T-helper 2 cell treated with Interferon-gamma antibody and Interleukin-4, amounts not matched to agents 5 μg/mL and 100 μg/mL, for 36 hours (primary cell): ENCODE measurements around the gene FHIT.
A peak's percentile ranks its signal among the peaks of the same experiment; 100 is the strongest.

Experiments
- DNase-seq: peaks from one replicate; pipeline ENCODE4 v3.0.0; 2021; ENCODE audit warnings: low spot score
- H3K27ac Mint-ChIP-seq: one replicate; pipeline ENCODE4 v1.8.0; 2021; ENCODE audit warnings: mild to moderate bottlenecking, mixed read lengths
- H3K27me3 Mint-ChIP-seq: one replicate; pipeline ENCODE4 v1.8.0; 2021; ENCODE audit warnings: low read depth, mixed read lengths
- H3K36me3 Mint-ChIP-seq: one replicate; pipeline ENCODE4 v1.8.0; 2021; ENCODE audit warnings: low read depth, mixed read lengths
- H3K4me1 Mint-ChIP-seq: one replicate; pipeline ENCODE4 v1.8.0; 2021; ENCODE audit warnings: low read depth, mixed read lengths
- H3K4me3 Mint-ChIP-seq: one replicate; pipeline ENCODE4 v1.8.0; 2022; ENCODE audit warnings: mild to moderate bottlenecking, moderate library complexity, mixed read lengths
- H3K9me3 Mint-ChIP-seq: one replicate; pipeline ENCODE4 v1.8.0; 2021; ENCODE audit warnings: mixed read lengths

The FHIT gene

DNA sequence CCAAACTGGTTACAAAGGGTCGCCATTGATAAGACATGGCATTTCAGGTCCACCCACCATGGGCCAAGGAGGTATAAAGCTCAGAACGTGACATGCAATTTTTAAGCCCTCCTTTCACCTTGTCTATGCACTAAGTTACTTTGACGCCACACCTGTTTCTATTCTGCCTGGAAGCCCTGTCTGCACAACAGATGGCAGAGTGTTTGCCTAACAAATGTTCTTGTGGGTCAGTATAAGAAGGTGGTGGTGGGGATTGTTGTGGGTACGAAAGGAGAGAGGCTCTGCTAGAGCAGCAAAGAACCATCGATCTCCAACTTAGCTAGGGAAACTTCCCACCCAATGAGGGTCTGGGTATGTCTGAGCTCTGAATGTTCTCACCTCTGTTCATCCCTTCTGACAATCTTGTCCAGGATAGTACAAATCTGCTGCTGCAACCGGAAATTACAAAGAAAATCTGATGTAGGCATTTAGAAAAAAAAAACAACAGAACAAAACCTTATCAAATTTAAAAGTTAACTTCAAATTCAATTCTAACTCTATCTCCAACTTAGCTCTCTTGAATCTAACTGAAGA, 1256.4 kb downstream of the FHIT start:
- Mint-ChIP-seq H3K9me3 (no peaks in the 10 kb centered on the region), H3K27me3 (no peaks in the 10 kb centered on the region), H3K36me3 (peaks cover 33% of the 10 kb centered on the region), H3K27ac (peak overlapping the region; percentile 43), H3K4me3 (peak overlapping the region; percentile 27), H3K4me1 (peaks cover 53% of the 10 kb centered on the region)
- no peak for DNase-seq

DNA sequence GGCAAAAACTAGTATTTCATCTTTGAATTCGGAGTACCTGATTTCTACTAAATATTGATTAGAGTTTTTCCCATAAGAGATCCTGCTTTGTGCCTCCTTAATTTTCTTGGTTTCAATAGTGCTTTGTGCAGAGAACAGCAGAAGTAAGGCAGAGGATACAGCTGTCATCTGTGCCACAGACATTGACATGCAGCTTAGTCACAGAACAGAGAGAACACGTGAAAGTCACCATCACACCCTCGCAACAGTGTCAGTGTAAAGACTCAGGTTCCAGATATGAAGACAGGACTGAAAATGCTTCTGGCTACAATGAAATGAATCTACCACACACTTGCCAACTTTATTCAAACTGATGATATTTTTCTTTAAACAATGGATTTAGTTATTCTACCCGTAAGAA, 1258.7 kb downstream of the FHIT start:
- peaks cover 29% of the 10 kb centered on the region for H3K36me3 Mint-ChIP-seq

DNA sequence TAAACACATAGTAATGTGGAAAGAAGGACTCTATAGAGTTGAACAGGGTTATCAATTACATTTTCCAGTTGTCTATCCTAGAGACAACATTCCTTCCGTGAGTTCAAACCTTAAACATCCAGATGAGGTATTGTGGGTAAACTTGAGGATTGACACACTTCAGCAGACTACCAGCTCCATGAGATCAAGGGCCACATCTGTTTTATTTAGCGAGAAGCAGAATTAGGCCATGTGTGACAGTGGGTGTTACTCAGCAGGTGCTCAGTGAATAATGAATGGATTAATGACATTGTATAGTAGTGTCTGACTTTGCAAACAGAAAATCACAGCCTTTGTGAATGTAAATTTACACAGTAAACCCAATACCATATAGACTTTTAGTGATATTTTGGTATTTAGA, 1260.3 kb downstream of the FHIT start:
- Mint-ChIP-seq H3K27me3 (no peaks in the 10 kb centered on the region), H3K9me3 (no peaks in the 10 kb centered on the region), H3K36me3 (peaks cover 30% of the 10 kb centered on the region), H3K4me1 (peaks cover 55% of the 10 kb centered on the region), H3K4me3 (no peak overlapping the region), H3K27ac (no peak overlapping the region)
- no peak for DNase-seq

More for the DNA sequence above, 1258.7 kb downstream of the FHIT start:
- Mint-ChIP-seq H3K4me1 (peaks cover 64% of the 10 kb centered on the region), H3K27ac (no peak overlapping the region), H3K9me3 (no peaks in the 10 kb centered on the region), H3K27me3 (no peaks in the 10 kb centered on the region), H3K4me3 (no peak overlapping the region)
- DNase-seq, result peak; percentile 27

DNA sequence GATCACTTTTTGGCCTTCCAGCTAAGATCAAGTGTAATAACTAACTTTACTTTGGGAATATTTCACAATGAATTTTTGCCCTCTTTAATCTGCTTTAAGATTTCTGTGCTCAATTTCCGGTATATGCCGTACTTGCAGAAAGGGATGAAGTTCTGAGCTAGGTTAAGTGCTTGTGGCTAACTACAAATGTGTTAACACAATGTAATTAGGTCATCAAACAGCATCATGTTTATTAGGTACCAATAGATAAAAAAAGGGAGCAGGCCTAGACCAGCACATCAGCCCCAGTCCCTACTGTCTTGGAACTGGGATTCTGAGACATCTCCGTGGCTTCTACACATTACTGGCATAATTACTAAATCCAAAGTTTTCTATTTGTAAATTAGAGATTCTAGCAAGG, 1268.7 kb downstream of the FHIT start:
- Mint-ChIP-seq H3K27me3 (no peaks in the 10 kb centered on the region), H3K9me3 (peaks cover 8% of the 10 kb centered on the region), H3K4me1 (peaks cover 27% of the 10 kb centered on the region), H3K4me3 (no peak overlapping the region), H3K36me3 (peaks cover 34% of the 10 kb centered on the region), H3K27ac (no peak overlapping the region)
- DNase-seq, result no peak

DNA sequence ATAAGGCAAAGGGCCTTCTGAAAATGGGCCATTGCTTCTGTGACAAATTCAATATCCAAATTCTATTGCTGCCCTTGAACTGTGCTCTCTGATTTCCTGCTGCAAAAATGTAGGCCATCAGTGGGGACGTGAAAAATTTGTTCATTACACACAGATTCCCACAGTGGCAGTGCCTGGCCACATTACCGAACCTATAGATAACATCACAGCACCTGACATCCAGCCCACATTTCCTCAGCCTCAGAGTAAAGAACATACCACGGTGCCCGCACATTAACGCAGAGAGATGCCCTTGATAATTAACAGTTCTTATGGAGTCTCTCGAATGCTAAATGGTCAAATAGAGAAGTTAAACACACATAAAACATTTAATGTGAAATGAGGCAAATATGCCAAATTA, 1269.9 kb downstream of the FHIT start:
- no peak overlapping the region for H3K4me3 Mint-ChIP-seq
- peaks cover 24% of the 10 kb centered on the region for H3K4me1 Mint-ChIP-seq
- H3K27me3 Mint-ChIP-seq, result no peaks in the 10 kb centered on the region
- H3K27ac Mint-ChIP-seq, result no peak overlapping the region
- peaks cover 36% of the 10 kb centered on the region for H3K36me3 Mint-ChIP-seq
- DNase-seq, result no peak
- H3K9me3 Mint-ChIP-seq, result peaks cover 8% of the 10 kb centered on the region

DNA sequence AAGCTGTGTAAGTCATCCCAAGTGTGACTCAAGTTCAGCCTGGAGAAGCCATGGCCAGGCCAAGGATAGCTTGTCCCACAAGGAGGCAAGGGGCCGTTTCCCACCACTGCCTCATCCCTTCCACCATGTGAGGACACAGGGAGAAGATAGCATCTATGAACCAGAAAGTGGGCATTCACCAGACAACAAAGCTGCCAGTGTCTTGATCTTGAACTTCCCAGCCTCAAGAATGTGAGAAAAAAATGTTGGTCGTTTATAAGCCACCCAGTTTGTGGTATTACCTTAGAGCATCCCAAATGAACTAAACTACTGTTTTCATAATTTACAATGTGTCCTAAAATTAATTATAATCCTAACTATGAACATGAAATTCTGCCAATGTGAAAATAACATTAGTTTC, 1270.7 kb downstream of the FHIT start:
- no peak overlapping the region for H3K27ac Mint-ChIP-seq
- H3K27me3 Mint-ChIP-seq, result no peaks in the 10 kb centered on the region
- H3K36me3 Mint-ChIP-seq, result peaks cover 37% of the 10 kb centered on the region
- peaks cover 20% of the 10 kb centered on the region for H3K4me1 Mint-ChIP-seq
- H3K4me3 Mint-ChIP-seq, result no peak overlapping the region
- H3K9me3 Mint-ChIP-seq, result peaks cover 6% of the 10 kb centered on the region
- no peak for DNase-seq

DNA sequence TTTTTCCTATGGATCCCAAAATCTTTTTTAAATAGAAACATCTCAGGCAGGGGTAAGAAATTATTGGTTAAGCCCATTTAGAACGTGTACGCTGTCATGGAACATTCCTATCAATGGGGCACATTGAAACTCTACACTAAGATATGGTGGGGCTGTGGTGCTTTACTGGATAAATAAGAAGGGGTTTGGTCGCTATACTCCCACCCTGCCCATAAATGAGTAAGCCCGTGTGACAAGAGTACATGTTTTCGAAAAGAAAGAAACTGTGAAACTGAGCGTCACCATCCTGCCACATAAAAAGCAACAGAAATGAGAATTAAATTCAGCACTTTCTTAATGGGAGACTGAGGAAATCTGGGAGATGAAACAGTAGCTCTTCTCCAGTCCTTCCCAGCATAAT, 1271.7 kb downstream of the FHIT start:
- peak; percentile 58 for DNase-seq
- H3K9me3 Mint-ChIP-seq, result peaks cover 1% of the 10 kb centered on the region
- H3K27ac Mint-ChIP-seq, result no peak overlapping the region
- peaks cover 31% of the 10 kb centered on the region for H3K36me3 Mint-ChIP-seq
- peak overlapping the region; percentile 6 for H3K4me3 Mint-ChIP-seq
- H3K27me3 Mint-ChIP-seq, result no peaks in the 10 kb centered on the region
- H3K4me1 Mint-ChIP-seq, result peaks cover 18% of the 10 kb centered on the region

DNA sequence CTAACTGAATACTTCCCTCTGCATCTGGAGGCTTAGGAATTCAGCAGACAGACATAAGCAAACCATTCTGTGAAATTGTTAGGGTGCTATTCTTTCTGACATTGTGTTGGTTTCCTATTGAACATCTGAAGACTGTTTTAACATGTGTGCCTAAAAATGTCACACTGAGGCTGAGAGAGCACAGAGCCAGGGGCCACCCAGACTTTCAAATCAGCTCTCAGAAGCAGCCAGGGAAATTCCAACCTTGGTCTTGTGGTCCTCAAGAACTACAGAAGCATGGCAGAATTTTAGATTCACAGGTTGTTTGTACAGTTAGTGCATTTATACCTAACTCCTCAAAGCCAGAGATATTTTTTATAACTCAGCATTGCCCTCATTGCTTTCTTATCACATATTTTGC, 1272.3 kb downstream of the FHIT start:
- Mint-ChIP-seq H3K27me3 (no peaks in the 10 kb centered on the region), H3K4me1 (peaks cover 18% of the 10 kb centered on the region), H3K36me3 (peaks cover 31% of the 10 kb centered on the region), H3K9me3 (no peaks in the 10 kb centered on the region), H3K4me3 (peak overlapping the region; percentile 42), H3K27ac (peak overlapping the region; percentile 38)
- peak; percentile 52 for DNase-seq

DNA sequence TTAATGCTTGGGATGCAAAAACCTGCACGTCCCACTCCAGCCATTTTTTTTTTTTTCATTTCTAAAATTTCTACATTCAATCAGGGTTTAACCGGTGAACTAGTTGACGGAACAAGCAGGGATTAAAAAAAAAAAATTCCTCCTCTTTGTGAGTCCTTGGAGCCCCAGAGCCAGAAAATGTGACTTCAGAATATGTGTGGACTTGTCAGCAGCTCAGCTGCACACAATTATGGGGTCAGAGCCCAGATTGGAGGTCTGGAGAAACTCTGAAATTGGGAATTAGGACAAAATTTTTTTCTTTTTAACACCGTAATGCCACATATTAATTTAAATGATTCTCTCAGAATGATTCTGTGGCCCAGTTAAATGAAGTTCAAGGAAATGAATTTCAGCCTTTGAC, 1280.5 kb downstream of the FHIT start:
- Mint-ChIP-seq H3K36me3 (peaks cover 26% of the 10 kb centered on the region), H3K4me3 (no peak overlapping the region), H3K4me1 (no peaks in the 10 kb centered on the region), H3K27me3 (no peaks in the 10 kb centered on the region), H3K9me3 (peaks cover 9% of the 10 kb centered on the region), H3K27ac (no peak overlapping the region)
- DNase-seq, result no peak

DNA sequence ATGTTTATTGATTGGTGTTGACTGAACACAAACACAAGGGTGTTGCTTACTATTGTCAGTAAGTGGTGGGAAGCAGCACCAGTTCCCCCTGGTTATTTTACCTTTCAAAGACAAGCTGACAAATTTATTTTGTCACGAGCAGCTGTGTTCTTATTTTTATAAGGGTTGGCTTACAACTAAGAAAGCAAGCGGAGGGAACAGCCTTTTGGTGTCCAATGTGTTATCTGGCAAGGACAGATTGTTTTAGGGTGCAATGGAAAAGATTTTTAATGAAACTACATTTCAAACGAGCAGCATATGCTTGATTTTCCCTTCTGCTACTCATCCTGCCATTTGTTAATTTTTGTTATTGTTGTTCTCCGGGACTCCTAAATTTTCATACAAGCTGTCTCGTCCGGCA, 1280.9 kb downstream of the FHIT start:
- H3K27me3 Mint-ChIP-seq, result no peaks in the 10 kb centered on the region
- H3K4me1 Mint-ChIP-seq, result no peaks in the 10 kb centered on the region
- H3K9me3 Mint-ChIP-seq, result peaks cover 11% of the 10 kb centered on the region
- no peak overlapping the region for H3K27ac Mint-ChIP-seq
- no peak overlapping the region for H3K4me3 Mint-ChIP-seq
- H3K36me3 Mint-ChIP-seq, result peaks cover 26% of the 10 kb centered on the region
- DNase-seq, result no peak

DNA sequence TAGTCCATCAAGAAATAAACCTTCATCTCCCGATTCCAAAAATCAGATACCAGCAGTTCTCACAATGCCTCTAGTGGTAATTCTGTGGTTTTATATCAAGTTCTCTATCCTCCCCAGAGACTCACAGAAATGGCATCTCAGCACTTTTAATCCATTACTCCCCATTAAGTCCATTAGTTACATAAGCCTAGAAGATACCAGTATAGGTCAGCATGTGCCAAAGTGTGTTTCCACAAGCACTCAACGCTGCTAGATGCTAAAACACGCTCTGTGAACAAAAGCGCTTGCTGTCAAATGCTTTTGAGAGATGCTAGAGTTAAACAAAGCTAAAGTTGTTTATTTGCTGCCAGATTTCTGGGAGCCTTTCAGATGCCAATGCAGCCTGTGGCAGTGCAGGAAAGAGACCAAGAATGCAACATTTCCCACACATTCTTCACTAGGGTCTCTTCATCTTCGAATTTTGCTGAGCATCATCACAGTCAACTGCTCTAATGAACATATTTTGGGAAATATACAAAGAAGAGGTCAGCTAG, 1282.7 kb downstream of the FHIT start:
- Mint-ChIP-seq H3K27ac (no peak overlapping the region), H3K9me3 (peaks cover 11% of the 10 kb centered on the region), H3K4me3 (no peak overlapping the region), H3K36me3 (peaks cover 22% of the 10 kb centered on the region), H3K4me1 (no peaks in the 10 kb centered on the region), H3K27me3 (no peaks in the 10 kb centered on the region)
- no peak for DNase-seq

DNA sequence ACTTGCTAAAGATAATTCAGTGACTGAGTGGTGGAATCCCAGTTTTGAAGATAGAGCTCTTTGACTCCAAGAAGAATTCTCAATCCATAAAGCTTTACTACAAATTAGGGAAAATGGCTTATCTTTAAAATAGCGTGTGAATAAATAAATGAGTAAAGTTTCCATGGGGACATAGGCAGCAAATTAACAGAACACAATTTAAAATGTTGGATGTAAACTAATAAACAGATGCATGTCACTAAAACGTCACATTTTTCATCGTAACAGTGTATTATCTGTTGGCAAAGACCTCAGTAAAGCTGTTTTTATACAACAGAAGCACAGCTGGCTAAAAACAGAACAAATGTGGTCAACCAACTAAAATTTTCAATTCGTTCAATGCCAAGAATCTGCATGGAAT, 1287.6 kb downstream of the FHIT start:
- H3K4me1 Mint-ChIP-seq, result peaks cover 1% of the 10 kb centered on the region
- peaks cover 23% of the 10 kb centered on the region for H3K9me3 Mint-ChIP-seq
- no peak overlapping the region for H3K27ac Mint-ChIP-seq
- H3K4me3 Mint-ChIP-seq, result no peak overlapping the region
- H3K27me3 Mint-ChIP-seq, result no peaks in the 10 kb centered on the region
- no peak for DNase-seq
- peaks cover 34% of the 10 kb centered on the region for H3K36me3 Mint-ChIP-seq

DNA sequence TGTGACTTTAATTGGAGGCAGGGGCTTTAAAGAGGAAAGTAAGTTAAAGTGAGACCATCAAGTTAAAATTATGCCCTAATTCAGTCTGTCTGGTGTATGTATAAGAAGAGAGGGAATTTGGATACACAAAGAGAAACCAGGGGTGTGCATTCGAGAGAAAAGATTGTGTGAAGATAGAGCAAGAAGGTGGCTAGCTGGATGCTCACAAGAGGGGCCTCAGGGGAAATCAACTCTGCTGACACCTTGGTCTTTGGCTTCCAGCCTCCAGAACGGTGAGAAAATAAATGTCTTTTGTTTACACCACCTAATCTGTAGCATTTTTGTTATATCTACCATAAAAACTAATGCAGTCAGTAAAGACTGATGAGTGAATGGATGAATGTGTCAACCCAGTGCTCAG, 1294.1 kb downstream of the FHIT start:
- H3K27ac Mint-ChIP-seq, result no peak overlapping the region

DNA sequence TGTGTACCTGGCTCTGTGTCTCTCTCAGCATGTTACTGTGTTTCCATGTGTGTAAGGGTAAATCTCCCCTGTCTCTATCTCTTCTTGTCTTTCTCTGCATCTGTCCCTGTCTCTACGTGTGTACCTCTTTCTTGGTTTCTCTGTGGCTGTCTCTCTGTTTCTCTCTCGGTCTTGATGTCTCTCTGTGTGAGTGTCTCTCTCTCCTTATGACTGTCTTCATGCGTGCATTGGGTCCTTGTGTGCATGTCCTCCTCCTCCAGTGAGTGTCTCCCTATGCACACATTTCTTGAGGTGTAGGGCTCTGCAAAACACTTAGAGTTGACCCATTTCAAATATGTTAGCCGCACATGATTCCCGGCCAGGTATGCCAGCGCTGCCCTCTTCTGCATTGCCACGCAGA, 1298.1 kb downstream of the FHIT start:
- Mint-ChIP-seq H3K9me3 (peaks cover 32% of the 10 kb centered on the region), H3K4me1 (peaks cover 12% of the 10 kb centered on the region), H3K27me3 (no peaks in the 10 kb centered on the region), H3K36me3 (peaks cover 57% of the 10 kb centered on the region), H3K4me3 (no peak overlapping the region), H3K27ac (peak overlapping the region; percentile 19)
- DNase-seq, result no peak

More for the DNA sequence above, 1294.1 kb downstream of the FHIT start:
- Mint-ChIP-seq H3K9me3 (peaks cover 38% of the 10 kb centered on the region), H3K4me3 (no peak overlapping the region), H3K27me3 (no peaks in the 10 kb centered on the region), H3K4me1 (peaks cover 12% of the 10 kb centered on the region), H3K36me3 (peaks cover 60% of the 10 kb centered on the region)
- DNase-seq, result no peak

DNA sequence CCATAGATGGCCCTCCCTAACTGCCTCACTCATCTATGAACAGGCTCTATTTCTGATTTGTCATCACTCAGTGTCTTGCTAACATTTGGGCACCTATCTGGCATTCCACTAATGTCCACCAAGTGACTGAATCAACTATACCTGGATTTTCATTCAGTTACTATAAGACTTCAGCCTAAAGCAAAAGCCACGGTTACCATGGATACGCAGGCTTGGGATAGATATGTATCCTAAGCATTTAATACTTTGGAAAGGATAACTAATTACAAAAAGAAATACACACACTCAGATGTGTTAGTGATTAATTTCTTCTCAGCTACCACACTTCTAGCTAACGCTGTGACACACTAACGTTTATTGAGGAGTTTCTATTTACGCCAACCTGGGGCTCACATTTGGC, 1301.9 kb downstream of the FHIT start:
- H3K4me1 Mint-ChIP-seq, result peaks cover 5% of the 10 kb centered on the region
- no peak for DNase-seq
- no peaks in the 10 kb centered on the region for H3K27me3 Mint-ChIP-seq
- peaks cover 46% of the 10 kb centered on the region for H3K36me3 Mint-ChIP-seq
- no peak overlapping the region for H3K4me3 Mint-ChIP-seq
- no peak overlapping the region for H3K27ac Mint-ChIP-seq
- H3K9me3 Mint-ChIP-seq, result peaks cover 27% of the 10 kb centered on the region
